Stromal cell of bone marrow (primary cell): ENCODE measurements around the gene PCBP4.
"Not testable (repeated sequence)": the region's sequence is repeated elsewhere in the genome, so short reads cannot be mapped to it uniquely, and the experiment has no call there.

Experiments
- DNase-seq: peaks from one replicate; pipeline ENCODE4 v3.0.0-alpha.2; 2012; ENCODE audit warnings: low read depth

The PCBP4 gene

DNA sequence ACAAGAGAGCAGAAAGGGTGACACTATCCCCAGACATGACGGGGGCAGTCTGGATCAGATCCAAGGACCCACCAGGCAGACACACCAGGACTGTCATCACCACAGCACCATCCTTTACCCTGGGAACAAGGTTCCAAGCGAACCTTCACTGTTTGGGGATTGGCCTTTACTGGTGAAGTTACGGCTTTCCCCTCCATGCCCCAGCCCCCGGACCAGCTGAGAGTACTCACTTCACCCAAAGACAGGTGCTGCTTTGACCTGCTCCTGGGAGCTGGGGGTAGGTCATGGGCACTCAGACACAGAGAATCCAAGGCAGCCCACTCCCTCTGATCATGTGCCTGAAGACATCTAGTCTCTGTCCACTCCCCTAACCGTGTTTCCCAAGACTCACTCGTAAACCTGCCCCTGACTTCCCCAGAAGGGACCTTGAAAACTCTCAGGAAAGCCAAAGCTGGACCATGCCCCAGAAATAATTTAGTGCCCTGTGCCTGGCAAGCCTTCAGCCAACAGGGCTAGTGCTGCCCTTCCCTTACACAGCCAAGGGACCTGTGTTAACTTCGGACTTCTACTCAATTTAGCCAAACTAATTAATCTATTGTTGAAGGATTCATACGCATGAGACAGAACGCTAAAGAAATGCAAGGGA, 28.4 kb downstream of the PCBP4 start:
- no peak for DNase-seq

- no peak for DNase-seq
Observed at GRCh38 chr3:51937611-51938450, 29.4 kb downstream of the PCBP4 start.

- peak; percentile 3 for DNase-seq
Observed at GRCh38 chr3:51937014-51937413, 30.2 kb downstream of the PCBP4 start.

GRCh38 chr3:51935886-51936755, 31.1 kb downstream of the PCBP4 start:
- DNase-seq, result no peak

DNA sequence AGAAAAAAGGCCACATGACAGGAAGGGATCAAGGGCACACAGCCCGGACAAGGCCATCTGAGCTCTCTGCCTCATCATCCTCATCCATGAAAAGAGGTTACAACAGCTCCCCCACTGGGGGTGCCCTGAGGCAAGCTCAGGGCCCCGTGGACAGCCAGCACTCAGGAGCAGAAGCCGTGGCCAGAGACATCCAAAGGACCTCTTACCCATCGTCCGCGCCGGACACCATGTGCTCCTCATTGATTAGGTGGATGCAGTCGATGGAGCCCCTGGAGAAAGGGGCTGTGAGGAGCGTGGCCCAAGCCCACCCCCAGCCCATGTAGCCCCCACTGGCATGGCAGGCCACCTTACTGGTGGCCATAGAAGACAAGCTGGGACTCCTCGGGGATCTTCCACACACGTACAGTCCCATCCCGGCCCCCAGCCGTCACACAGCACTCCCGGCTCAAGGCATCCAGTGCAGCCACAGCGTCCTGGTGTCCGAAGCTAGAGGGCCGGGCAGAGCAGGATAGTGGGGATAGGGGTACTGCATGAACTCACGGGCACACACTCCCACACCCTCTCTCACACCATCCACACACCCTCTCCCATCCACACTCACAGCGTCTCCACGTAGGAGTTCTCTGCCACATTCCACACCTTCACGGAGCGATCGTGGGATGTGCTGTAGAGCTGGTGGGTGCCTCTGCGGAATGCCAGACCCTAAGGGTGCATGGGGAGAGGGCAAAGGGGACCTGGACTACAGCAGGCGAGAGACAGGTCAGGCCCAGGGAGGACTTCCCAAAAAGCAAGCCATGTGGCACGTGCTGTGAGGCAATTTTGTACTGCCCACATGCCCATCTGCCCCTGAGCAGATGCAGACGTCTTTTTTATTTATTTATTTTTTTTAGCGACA, 32.0 kb downstream of the PCBP4 start:
- no peak for DNase-seq

DNA sequence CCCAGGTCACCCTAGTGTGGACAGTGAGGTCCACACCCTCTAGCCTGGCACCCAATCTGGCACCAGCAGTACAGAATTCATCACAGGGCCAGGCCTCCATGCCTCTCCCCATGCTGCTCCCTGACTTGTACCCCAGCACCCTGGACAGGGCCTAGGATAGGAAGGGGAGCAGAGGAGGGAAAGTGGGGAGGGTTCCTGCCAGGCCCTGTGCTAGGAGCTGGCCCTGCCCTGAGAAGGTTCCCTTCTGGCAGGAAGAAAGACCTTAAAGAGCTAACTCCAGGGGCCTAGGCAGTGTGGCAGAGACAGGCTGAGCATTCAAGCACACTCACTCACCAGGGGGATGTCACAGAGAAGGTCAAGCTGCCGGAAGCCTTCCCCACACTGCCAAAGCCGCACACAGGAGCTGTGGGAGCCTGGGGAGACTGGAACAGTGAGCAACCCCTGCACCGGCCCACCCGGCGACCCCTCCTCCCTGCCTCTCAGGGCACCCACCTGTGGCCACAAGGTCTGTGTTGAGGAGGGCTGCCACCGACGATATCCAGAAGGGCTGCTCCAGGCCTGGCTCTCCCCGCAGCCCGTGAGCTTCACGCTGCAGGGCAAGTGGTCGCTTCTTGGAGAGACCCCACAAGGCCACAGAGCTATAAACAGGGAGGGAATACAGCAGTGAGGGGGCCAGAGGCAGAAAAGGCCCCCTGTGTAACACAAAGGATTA, 33.0 kb downstream of the PCBP4 start:
- DNase-seq, result no peak

DNA sequence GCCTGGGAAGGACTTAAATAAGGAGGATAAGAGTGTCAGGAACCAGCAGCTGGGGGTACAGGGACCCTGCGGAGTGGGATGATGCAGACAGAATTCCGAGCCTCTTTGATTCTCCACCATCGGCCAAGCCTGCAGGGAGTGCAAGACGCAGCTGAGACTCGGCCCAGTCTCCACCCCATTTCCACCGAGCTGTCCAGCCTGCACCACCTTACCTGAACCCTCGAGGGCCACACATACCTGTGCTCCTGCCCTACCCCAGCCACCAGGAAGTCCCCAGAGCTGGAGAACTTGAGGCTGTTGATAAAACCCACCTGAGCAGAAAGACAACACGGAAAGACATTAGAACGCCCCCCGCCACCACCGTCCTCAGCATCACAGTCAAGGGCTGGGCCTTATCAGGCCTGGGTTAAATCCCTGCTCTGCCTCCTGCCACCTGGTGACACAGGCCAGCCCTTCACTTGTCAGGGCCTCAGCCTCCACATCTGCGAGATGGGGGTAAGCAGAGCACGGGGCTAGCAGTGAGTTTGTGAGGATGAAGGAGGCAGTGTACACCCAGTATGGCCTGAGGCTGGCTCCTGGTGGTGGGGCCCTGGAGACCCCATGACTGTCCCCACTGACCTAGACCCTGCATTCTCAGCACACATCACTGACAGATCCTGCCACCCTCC, 33.6 kb downstream of the PCBP4 start:
- DNase-seq, result no peak

GRCh38 chr3:51932471-51933370, 34.5 kb downstream of the PCBP4 start:
- DNase-seq, result no peak

GRCh38 chr3:51931756-51932155, 35.5 kb downstream of the PCBP4 start:
- DNase-seq, result no peak

DNA sequence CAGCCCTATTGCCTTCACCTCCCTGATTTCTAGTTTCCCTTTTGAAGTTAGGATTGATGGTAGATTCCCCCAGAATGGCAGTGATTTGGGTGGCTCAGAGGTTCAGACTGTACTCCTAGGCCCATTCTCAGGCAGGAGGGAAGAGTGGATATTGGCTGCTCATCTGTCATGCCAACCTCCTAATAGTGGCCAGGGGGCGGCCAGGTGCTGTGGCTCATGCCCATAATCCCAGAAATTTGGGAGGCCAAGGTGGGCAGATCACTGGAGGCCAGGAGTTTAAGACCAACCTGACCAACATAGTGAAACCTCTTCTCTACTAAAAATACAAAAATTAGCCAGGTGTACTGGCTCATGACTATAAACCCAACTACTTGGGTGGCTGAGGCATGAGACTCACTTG, 36.8 kb downstream of the PCBP4 start:
- DNase-seq, result no peak

DNA sequence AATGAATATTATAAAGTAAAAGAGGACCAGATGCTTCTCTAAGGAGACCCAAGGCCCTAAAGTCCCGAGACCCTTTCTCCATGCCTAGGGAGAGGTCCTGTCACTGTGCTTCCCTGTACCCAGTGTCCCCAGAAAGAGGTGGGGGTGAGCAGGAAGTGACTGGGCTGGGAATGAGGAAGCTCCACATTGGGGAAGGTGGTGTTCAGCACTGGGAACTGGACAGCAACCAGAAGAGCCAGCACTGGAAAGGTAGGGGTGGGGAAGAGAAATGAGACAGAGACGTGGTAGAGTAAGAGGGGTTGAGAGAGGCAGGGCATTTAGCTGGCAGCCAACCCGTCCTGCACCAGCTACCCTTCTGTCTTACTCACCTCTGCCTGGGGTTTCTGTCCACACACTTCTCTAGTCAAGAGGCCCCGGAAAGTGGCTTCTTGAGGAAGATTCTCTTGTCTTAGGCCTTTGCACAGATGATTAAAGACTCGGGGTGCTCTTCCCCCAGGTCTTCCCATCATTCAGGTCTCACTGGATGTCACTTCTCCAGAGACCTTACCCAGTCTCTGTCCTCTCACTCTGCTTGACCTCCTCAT, 37.7 kb downstream of the PCBP4 start:
- DNase-seq, result no peak

DNA sequence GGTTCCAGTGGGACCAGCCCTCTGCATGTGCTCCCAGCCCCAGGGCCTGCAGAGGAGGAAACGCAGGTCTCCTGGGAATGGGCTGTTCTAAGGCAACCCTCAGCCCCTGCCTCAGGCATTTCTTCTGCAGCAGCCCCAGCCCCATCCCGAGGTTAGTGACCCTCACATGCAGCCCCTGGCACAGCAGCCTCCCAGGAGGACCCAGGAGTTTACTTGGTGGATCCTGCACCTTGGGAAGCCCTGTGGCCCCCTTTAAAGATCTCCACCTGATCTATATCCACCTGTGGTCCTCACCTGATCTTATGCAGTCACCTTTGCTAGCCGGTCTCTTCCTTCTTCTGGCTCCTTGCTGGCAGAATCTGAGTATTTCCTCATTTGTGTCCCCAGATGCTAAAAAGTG, 38.3 kb downstream of the PCBP4 start:
- DNase-seq, result not testable (repeated sequence)

DNA sequence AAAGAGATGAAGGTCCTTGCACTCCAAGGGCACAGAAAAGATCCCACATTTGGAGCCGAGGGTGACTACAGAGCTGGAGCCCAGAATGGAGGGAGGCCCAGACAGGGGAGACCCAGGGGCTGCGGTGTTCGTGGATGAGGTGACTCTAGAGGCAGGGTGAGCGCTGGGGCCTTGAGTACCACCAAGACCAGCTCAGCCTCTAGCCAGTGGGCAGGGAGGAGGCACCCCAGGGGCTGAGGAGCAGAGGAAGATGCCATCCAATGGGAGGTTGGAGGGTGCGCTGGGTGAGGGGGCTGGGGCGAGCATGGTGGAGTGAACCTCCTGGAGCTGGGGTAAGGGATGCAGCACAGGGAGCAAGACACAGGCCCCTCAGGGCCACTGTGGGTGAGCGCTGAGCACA, 38.8 kb downstream of the PCBP4 start:
- DNase-seq, result no peak

- no peak for DNase-seq
Observed at GRCh38 chr3:51927061-51927977, 39.9 kb downstream of the PCBP4 start.

GRCh38 chr3:51921081-51921578, 46.1 kb downstream of the PCBP4 start:
- DNase-seq, result no peak

DNA sequence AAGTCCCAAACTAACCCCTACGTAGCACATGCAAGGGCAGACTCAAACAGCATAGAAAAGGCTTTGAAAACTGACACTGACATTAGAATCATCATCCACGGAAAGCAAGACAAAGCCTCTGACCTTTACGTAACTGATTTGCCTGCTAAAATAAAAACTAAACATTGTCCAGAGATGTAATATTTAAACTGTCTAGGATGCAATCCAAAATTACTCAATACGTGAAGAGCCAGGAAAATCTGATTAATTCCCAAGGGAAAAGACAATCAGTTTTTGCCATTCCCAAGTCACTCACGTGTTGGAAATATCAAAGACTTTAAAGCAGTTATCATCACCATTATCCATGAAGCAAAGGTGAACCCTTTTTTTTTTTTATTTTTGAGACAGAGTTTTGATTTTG, 50.8 kb downstream of the PCBP4 start:
- peak; percentile 13 for DNase-seq

- DNase-seq, result no peak
Observed at GRCh38 chr3:51908026-51908425, 59.2 kb downstream of the PCBP4 start.
